SK-MEL-5 (cell line): ENCODE results near the gene FASN. TPM values are rescaled to one million over a fixed set of nuclear protein-coding genes. Genes with fewer than 3 reads are reported as not detected.
"Not testable (repeated sequence)": the region's sequence is repeated elsewhere in the genome, so short reads cannot be mapped to it uniquely, and the experiment has no call there.

Experiments used
- DNase-seq: peaks from one replicate; pipeline ENCODE4 v3.0.0-alpha.2; 2016; ENCODE audit warnings: low read depth, low spot score
- in situ Hi-C: cut with HindIII; loops from 2 replicates; pipeline ENCODE4 v1.10.0; 2016; ENCODE audit warnings: low sequenced_read_pairs, high pct_unique_total_duplicates, low pct_unique_long_range_greater_than_20kb
- total RNA-seq: library from RNA; depleted of rRNA; stranded (reverse); fragments of >200 nt; shearing (Covaris generic); gene quantifications from 2 replicates; pipeline ENCODE4 v1.2.3, GENCODE V29; 2014

The FASN gene
- total RNA-seq, 1 experiment from 2014 or later: 147 TPM

DNA sequence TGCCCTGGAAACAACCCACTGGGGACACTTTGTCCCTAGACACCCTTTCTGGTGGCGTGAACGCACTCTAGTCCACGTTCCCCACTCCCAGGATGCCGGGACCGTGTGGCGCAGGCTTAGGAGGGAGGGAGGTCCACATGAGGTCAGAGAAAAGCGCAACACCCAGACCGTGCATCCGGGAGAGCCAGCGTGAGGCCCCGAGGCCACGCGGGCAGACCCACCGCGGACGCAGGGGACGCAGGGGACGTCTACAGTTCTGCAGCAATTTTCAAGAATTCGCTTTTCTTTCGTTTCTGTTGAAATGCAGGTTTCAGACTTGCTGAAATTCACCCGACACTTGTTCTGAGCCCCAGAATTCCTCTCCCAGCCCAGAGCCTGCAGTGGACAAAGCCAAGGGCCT is 51.1 kb downstream of the FASN start:
- no peak for DNase-seq
- in situ Hi-C loops: no loop called here

DNA sequence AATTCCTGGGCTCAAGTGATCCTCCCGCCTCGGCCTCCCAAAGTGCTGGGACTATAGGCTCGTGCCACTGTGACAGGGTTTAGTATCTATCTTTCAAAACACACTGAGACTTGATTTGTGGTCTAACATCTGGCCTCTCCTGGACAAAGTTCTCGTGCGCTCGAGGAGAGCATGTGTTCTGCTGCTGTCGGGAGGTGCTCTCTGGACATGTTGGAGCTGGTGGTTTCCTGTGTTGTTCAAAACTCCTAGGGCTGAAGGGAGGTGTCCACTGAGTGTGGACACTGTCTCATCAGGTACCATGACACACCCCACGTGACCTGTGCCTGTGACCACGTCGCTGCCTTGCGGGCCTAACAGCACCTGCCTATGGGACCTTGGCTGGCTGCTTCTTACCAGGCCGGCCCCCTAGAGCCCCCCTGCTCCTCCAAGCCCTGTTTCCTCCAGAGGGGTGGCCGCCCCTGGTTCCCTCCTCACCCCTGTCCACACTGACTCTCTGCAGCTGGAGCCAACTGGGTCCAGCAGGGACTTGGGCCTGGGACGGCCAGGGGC is 52.0 kb downstream of the FASN start:
- no peak for DNase-seq
- in situ Hi-C loops: no loop called here

DNA sequence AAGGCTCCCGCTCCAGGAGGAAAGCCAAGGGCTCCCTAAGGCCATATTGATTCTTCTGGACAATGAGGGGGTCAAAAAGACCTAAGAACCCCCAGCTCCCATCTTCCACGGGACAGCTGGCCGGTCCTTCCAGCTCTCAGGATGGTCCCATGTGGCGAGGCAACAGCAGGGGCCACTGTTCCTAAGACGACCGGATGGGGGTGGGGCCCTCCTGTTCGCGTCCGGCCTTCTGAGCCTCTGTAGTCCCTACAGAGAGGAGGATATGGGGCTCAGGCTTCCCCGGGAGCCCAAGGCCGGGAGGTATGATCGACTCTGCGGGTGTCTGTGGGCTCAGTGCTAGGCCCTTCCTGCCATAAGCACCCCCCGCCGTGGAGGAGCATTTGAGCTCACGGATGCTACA is 54.5 kb downstream of the FASN start:
- in situ Hi-C loops: no loop called here

DNA sequence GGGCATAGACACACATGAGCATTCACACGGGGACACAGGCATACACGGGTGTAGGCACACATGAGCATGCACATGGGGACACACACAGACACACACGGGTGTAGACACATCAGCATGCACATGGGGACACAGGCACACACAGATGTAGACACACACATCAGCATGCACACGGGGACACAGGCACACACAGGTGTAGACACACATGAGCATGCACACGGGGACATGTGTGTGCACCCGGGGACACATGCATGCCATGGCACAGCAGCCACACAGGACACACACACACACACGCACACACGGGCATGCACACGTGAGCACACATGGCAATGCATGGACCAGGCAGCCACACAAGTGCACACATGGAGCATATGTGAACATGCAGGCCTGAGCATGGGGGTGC is 55.4 kb downstream of the FASN start:
- in situ Hi-C loops: no loop called here
- no peak for DNase-seq

More for the DNA sequence above, 54.5 kb downstream of the FASN start:
- no peak for DNase-seq

DNA sequence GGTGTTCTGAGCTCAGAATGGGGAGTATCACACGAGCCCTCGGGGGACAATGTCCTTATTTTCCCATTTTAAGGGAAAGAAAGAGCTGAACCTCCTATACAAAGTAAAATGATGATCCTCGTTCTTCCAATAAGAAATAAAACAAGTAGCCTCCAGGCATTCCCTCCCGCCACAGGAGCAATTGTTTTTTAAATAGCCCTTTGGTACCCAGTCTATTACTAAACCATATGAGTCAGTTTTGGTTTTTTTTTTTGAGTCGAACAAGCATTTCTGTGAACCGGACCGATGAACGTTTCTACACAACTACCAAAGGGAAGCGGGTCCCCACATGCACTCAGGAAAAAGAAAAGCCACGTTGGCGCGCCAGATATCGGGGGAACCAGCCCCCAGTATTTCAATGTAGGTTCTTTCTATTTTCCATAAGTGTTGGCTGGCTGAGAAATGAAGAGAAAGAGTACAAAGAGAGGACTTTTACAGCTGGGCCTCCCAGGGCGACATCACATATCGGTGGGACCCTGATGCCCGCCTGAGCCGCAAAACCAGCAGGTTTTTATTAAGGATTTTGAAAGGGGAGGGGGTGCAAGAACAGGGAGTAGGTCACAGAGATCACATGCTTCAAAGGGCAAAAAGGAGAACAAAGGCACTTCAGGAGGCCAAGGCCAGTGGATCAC is 56.8 kb downstream of the FASN start:
- in situ Hi-C loops: no loop called here

DNA sequence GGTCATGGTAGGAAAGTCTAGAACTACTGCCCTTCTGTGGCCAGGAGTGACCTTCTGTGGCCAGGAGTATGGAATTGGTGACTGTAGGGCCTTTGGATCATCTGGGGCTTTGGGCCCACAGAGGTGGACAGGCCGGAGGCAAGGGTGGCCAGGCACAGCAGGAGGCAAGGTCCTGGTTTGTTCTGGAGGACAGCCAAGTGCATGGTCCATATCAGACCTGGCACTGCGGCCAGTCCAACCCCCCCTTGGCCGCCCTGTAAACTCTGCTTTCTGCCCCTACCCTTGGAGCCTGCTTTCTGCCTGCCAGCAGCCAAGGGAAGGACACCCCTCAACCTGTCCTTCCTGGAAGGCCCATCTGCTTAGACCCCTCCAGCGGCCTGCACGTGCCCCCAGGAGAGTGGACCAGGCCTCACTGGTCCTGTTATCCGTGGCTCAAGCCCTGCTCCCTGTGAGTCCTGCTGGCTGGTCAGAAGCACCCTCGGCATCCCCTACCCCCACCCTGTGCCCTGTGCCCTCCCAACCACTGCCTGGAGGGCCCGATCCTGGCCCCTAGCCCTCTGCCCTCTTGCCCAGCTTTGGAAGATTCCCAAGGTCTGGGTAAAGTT is 58.2 kb downstream of the FASN start:
- no peak for DNase-seq
- in situ Hi-C loops: loop anchor here (10.0 kb wide), 1 partner anchor 95 kb away; no protein-coding TSS in a partner anchor

More for the DNA sequence above, 56.8 kb downstream of the FASN start:
- DNase-seq: no peak

DNA sequence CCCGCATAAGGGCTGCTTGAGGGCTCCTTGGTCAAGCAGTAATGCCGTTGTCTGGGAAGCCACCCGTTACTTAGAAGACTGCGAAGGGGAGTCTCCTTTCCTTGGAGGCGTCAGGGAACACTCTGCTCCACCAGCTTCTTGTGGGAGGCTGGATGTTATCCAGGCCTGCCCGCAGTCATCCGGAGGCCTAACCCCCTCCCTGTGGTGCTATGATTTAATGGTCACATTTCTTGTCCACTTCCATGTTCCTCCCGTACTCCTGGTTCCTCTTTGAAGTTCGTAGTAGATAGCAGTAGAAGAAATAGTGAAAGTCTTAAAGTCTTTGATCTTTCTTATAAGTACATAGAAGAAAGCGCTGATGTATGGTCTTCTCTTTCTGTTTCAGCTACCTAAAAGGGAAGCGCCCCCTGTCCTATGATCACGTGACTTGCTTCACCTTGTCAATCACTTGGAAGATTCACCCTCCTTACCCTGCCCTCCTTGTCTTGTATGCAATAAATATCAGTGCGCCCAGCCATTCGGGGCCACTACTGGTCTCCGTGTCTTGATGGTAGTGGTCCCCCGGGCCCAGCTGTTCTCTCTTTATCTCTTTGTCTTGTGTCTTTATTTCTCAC is 59.1 kb downstream of the FASN start:
- in situ Hi-C loops: loop anchor here (10.0 kb wide), 1 partner anchor 96 kb away; no protein-coding TSS in a partner anchor
- not testable (repeated sequence) for DNase-seq

DNA sequence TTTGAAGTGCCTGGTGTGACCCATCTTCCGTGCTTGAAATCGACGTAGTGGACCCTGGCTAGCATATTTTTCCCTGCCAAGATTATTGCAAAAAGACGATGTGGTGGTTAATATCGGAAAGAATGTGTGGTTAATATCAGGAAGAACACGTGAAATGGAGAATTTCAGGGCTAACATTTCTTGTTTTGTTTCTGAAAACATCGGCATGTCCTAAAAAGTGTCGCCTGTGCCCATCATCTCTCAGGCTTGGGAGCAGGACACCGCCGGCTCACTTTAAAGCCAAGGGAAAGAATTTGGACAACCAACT is 60.2 kb downstream of the FASN start:
- in situ Hi-C loops: loop anchor here (10.0 kb wide), 1 partner anchor 97 kb away; no protein-coding TSS in a partner anchor
- no peak for DNase-seq

DNA sequence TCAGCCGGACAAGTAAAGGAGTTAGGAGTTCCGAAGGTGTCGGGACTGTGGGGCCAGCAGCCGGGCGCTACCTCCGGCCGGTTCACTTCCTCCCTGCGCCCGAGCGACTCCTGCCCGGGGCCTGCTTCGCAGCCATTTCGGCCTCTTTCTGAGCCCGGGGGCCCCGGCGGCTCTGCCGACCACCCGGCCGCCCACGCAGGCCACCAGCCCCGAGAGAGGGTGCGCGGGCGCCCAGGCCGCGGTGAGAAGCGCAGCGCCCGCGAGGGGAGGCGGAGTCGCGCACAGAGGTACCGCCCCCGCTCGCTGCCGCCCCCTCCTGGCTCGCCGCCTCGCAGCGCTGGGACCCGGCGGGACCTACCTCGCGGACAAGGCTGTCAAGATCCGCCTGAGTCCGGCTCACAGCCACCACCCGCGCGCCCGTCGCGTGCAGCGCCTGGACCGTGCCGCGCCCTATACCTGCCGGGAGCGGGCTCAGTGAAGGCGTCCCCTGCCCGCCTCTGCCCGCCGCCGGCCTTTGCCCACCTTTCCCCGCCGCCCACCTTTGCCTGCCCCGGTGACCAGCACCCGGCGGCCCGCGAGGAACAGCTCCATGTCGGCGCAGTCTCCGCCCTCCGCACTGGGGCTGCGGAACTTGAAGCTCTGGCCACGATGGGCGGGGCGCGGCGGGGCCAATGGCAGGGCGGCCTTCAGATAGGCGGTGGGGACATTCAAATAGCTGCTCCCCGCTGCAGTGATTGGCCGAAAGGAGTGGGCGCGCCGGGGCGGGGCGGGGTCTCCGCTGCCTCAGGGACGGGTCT is 60.7 kb downstream of the FASN start, which contains the start of gene DCXR:
DCXR (minus strand) TSS at position 606 of the 797 bp plus-strand sequence; CDS start at position 591, 15 bp downstream.
- DNase-seq: peak; percentile 99
- in situ Hi-C loops: loop anchor here (10.0 kb wide), 1 partner anchor 98 kb away; no protein-coding TSS in a partner anchor

DNA sequence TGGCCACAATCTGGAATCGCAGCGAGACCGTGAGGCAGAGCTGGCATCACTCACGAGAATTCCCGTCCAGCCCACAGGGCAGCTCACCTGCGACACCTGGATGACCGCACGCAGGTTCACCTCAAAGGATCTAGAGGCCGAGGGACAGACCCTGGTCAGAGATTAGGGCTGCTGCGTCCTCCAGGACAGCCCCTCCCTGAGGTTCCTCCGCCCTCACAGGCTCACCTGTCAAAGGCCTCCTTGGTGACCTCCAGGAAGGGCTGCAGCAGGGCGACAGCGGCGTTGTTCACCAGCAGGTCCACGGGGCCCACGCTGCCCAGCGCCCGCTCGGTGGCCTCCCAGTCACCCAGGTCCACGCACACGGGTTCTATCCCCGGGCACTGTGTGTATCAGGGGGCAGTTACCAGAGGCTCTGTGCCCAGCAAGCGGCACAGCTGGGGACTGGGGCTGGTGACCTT is 61.4 kb downstream of the FASN start:
- no peak for DNase-seq
- in situ Hi-C loops: loop anchor here (10.0 kb wide), 1 partner anchor 98 kb away; no protein-coding TSS in a partner anchor

DNA sequence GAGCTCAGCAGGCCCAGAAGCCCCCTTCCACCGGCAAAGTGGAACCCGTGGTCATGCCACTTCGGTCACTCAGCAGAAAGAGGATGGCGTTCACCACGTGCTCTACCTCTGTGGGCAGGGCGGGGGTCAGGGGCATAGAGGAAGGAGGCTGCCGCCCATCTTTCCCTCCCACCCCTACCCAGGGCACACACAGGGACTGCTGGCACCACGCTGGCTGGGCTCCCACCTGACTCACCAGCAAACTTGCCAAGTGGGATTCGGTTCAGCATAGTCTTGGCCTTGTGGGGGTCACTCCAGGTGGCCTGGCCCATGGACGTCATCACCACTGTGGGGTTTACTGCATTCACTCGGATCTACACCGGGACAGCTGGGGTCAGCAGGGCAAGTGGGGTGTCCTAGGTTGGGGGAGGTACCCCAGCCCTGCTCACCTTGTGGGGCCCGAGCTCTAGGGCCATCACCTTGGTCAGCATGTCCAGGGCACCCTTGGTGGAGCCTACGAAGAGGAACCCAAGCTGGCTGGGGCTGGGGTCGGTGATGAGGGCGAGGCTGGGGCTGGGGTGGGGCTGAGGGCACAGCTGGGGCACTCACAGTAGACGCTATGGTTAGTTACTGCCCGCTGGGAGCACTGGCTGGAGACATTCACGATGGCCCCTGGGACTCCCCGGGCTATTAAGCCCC is 61.9 kb downstream of the FASN start:
- no peak for DNase-seq
- in situ Hi-C loops: loop anchor here (10.0 kb wide), 1 partner anchor 99 kb away; no protein-coding TSS in a partner anchor

DNA sequence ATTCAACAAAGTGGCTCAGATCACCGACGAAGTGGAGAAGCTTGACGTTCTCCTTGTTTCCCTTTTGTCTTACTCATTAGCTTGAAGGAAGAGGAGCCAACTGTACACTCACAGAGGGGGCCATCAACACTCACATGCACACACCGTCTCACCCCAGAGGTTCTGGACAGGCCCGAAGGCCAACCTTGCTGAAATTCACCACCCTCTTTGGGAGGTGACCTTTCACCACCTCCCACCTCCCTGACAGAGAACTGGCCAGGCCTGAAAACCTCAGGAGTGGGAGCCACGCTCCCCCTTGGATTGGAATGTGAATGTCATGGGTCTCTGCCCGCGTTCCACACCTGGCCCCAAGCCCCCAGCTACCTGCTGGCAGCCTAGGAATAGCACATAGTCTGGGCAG is 62.5 kb downstream of the FASN start:
- in situ Hi-C loops: loop anchor here (10.0 kb wide), 1 partner anchor 99 kb away; no protein-coding TSS in a partner anchor
- DNase-seq: no peak

DNA sequence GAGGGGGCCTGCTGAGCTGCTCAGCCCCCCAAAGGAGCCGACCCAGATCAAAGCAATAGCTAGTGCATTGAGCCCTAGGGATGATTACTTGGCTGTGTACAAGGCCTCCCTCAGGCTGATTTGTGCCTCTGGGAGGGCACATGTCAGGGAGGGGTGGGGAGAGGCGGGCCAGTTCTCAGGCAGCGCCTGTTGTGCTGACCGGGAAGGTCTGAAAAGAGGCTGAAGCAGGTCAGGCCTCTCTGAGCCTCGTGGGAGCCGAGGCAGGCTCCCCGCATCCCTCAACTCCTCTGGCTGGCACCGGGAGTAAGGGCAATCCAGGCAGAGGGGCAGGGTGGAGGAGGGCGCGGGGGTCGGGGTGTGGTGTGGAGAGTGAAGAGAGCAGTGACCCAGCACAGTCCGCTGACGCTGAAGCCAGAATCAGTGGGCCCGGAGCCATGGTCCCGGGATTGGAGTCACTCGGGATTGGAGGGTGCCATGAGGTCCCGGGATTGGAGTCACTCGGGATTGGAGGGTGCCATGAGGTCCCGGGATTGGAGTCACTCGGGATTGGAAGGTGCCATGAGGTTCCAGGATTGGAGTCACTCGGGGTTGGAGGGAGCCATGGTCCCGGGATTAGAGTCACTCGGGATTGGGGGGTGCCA is 63.5 kb downstream of the FASN start:
- DNase-seq: no peak
- in situ Hi-C loops: loop anchor here (10.0 kb wide), 1 partner anchor 100 kb away; no protein-coding TSS in a partner anchor

DNA sequence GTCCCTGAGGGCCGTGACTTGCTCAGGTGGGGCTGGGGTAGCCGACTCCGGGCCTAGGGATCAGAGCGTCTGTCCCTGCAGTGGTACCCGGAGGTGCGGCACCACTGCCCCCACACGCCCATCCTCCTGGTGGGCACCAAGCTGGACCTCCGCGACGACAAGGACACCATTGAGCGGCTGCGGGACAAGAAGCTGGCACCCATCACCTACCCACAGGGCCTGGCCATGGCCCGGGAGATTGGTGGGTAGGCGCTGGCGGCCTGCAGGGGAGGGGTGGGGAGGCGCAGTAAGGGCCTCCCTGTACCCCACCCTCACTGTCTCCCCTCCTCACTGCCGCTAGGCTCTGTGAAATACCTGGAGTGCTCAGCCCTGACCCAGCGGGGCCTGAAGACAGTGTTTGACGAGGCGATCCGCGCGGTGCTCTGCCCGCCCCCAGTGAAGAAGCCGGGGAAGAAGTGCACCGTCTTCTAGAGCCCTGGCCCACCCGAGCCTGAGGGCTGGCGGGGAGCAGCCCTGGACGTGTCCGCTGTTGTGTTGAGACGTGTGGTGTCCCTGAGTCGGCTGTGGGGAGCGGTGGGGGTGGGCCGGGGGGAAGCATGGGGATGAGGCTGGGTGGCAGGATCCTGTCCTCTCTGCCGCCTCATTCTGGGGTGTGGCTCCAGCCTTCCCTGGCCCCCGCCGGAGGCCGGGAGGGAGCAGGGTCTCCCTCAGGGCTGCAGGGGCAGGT is 64.5 kb downstream of the FASN start:
- DNase-seq: no peak
- in situ Hi-C loops: loop anchor here (10.0 kb wide), 1 partner anchor 101 kb away; no protein-coding TSS in a partner anchor

DNA sequence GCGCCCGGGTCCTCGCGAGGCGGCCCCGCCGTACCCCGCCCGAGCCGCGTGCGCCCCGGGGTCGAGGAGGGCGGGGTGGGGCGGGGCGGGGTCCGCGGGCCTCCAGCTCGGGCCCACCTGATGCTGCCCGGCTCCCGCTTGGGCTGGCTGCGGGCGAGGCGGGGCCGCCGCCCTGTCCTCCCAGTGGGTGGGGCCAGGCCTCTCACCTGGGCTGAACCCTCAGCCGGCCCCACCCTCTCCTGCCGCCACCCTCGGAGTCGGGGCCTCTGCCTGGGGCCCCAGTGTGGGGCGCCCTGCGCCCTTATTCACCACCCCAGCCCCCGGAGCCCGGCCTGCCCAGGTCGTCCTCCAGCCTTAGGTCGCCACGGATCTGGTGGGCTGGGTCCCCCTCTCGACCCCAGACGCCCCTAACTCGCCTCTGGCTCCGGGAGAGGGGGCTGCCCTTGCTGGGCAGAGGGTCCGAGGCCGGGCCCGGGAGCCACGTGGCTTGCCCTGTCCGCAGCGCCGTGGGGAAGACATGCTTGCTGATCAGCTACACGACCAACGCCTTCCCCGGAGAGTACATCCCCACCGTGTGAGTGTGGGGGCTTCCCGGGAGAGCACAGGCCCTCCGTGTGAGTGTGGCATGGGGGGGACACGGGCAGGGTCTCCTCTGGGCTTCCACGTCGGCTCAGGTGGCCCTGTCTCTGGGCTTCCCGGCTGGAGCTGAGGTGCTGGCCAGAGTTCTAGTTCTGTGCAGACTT is 66.0 kb downstream of the FASN start:
- no peak for DNase-seq
- in situ Hi-C loops: loop anchor here (10.0 kb wide), 1 partner anchor 103 kb away; no protein-coding TSS in a partner anchor
